Fibroblast of lung (primary cell): ENCODE results near the gene EVI5. TPM values are rescaled to one million over a fixed set of nuclear protein-coding genes. Genes with fewer than 3 reads are reported as not detected.
A peak's percentile ranks its signal among the peaks of the same experiment; 100 is the strongest.

ENCODE experiments used
- DNase-seq, 2 donors: peaks; one replicate each; pipeline versions ENCODE4 v3.0.0 to v3.0.0-alpha.2; 2010; ENCODE audit warnings: low read depth in 2 of 2
- H2AFZ ChIP-seq: 2 replicates; pipeline ENCODE4 v1.5.1; 2012; ENCODE audit warnings: low read length, control low read depth, inconsistent platforms
- H3K27ac ChIP-seq: 2 replicates; pipeline ENCODE4 v1.5.1; 2011; ENCODE audit warnings: low read length, control low read depth; ENCODE audit not compliant: insufficient read depth
- H3K27me3 ChIP-seq: 2 replicates; pipeline ENCODE4 v1.5.1; 2011; ENCODE audit warnings: mild to moderate bottlenecking, low read length; ENCODE audit not compliant: control insufficient read depth, insufficient read depth
- H3K36me3 ChIP-seq: 2 replicates; pipeline ENCODE4 v1.5.1; 2011; ENCODE audit warnings: low read length; ENCODE audit not compliant: control insufficient read depth, insufficient read depth
- H3K4me1 ChIP-seq: 2 replicates; pipeline ENCODE4 v1.5.1; 2011; ENCODE audit warnings: low read length; ENCODE audit not compliant: control insufficient read depth, insufficient read depth; ENCODE audit errors: extremely low read depth
- H3K4me2 ChIP-seq: 2 replicates; pipeline ENCODE4 v1.5.1; 2011; ENCODE audit warnings: low read length, control low read depth; ENCODE audit not compliant: insufficient read depth; ENCODE audit errors: extremely low read depth
- H3K4me3 ChIP-seq, 4 experiments: fragments of 200-600 bp in 1 of 4; sonication (generic) in 1 of 4; replicated peaks in 1 of 4; 2 replicates each; pipeline ENCODE4 v1.5.1; 2011 to 2016; ENCODE audit warnings: low read length in 4 of 4, low read depth in 3 of 4, mild to moderate bottlenecking in 3 of 4, control low read depth in 2 of 4, inconsistent platforms in 1 of 4, mixed read lengths in 1 of 4; ENCODE audit not compliant: insufficient read depth in 1 of 4; ENCODE audit errors: control extremely low read depth in 1 of 4
- H3K79me2 ChIP-seq: 2 replicates; pipeline ENCODE4 v1.5.1; 2012; ENCODE audit warnings: mild to moderate bottlenecking, low read length, inconsistent platforms; ENCODE audit not compliant: control insufficient read depth, insufficient read depth
- H3K9ac ChIP-seq: 2 replicates; pipeline ENCODE4 v1.5.1; 2011; ENCODE audit warnings: mild to moderate bottlenecking, low read length, control low read depth; ENCODE audit not compliant: insufficient read depth
- H3K9me3 ChIP-seq: 2 replicates; pipeline ENCODE4 v1.5.1; 2012; ENCODE audit warnings: low read depth, low read length; ENCODE audit not compliant: control insufficient read depth, insufficient read depth
- H4K20me1 ChIP-seq: 2 replicates; pipeline ENCODE4 v1.5.1; 2011; ENCODE audit warnings: low read length; ENCODE audit not compliant: control insufficient read depth, insufficient read depth; ENCODE audit errors: extremely low read depth
- EZH2 ChIP-seq: IDR thresholded peaks from 2 replicates; pipeline ENCODE4 v1.5.1; 2012; ENCODE audit warnings: low read length, control low read depth, mild to moderate bottlenecking; ENCODE audit errors: missing control alignments
- polyA plus RNA-seq, 2 donors: library from polyadenylated mRNA; depleted of rRNA in 1 of 2; stranded (reverse) in 1 of 2; unstranded in 1 of 2; fragments of >200 nt; gene quantifications; 2 replicates each; pipeline ENCODE4 v1.2.1, GENCODE V29; 2011 to 2012; ENCODE audit warnings: missing spikeins in 1 of 2
- total RNA-seq: library from RNA; depleted of rRNA; stranded (reverse); fragments of >200 nt; gene quantifications from 2 replicates; pipeline ENCODE4 v1.2.1, GENCODE V29; 2014
- TF ChIP-seq, protein P1 (sequence below), 2 donors: IDR thresholded peaks in 1 of 2; conservative IDR thresholded peaks in 1 of 2; 1 replicate in 1 of 2; 2 replicates in 1 of 2; pipeline ENCODE4 v1.5.1; 2011 to 2012; ENCODE audit warnings: low read length in 2 of 2, control low read depth in 1 of 2, inconsistent platforms in 1 of 2, low read depth in 1 of 2, mild to moderate bottlenecking in 1 of 2

Gene EVI5
- total and polyA plus RNA-seq, 2 donors (not counting 1 experiment from before 2014, with no cell fraction given): 32.5 to 48.1 TPM

- no peaks in the 10 kb centered on the region for H4K20me1 ChIP-seq
- no peaks in the 10 kb centered on the region for H3K9me3 ChIP-seq
- H3K4me2 ChIP-seq: no peak overlapping the region
- H3K4me1 ChIP-seq: no peaks in the 10 kb centered on the region
- no peaks in the 10 kb centered on the region for H3K79me2 ChIP-seq
- no peak for DNase-seq
- no peak for TF ChIP-seq EZH2
- TF ChIP-seq, protein P1, sequence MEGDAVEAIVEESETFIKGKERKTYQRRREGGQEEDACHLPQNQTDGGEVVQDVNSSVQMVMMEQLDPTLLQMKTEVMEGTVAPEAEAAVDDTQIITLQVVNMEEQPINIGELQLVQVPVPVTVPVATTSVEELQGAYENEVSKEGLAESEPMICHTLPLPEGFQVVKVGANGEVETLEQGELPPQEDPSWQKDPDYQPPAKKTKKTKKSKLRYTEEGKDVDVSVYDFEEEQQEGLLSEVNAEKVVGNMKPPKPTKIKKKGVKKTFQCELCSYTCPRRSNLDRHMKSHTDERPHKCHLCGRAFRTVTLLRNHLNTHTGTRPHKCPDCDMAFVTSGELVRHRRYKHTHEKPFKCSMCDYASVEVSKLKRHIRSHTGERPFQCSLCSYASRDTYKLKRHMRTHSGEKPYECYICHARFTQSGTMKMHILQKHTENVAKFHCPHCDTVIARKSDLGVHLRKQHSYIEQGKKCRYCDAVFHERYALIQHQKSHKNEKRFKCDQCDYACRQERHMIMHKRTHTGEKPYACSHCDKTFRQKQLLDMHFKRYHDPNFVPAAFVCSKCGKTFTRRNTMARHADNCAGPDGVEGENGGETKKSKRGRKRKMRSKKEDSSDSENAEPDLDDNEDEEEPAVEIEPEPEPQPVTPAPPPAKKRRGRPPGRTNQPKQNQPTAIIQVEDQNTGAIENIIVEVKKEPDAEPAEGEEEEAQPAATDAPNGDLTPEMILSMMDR (conservative IDR thresholded peaks at IDR 0.05 in 1 of 2, IDR thresholded peaks at IDR 0.05 in 1 of 2; ENCODE audit: low read depth in 1 of 2, low read length in 2 of 2): no peak
- H3K27me3 ChIP-seq: no peaks in the 10 kb centered on the region
- H3K36me3 ChIP-seq: no peaks in the 10 kb centered on the region
- H3K9ac ChIP-seq: no peak overlapping the region
- H3K27ac ChIP-seq: no peak overlapping the region
- no peak overlapping the region for H3K4me3 ChIP-seq
- H2AFZ ChIP-seq: no peak overlapping the region
These were observed 265.9 kb downstream of the EVI5 start for GRCh38 chr1:92519043-92519442.

DNA sequence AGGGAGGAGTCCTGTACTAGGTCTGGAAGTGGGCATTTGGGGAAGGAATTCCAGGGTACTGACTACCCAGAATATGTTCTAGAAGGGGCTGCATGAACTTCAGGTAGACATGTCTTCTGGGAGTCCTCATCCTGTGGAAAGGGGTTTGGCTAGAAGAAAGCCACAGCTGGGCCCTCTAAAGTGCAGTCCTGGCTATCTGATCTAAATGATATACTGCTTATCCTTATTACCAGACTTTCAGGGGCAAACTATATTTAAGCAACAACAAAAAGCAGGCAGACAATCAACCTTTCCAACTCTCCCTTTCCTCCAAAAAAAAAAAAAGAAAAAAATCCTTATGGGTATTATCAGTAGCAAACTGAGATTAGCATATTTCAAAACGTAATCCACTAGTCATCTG, 268.3 kb downstream of the EVI5 start:
- H3K4me2 ChIP-seq: no peak overlapping the region
- no peak overlapping the region for H2AFZ ChIP-seq
- no peak overlapping the region for H3K27ac ChIP-seq
- TF ChIP-seq, protein P1 (conservative IDR thresholded peaks at IDR 0.05 in 1 of 2, IDR thresholded peaks at IDR 0.05 in 1 of 2; ENCODE audit: low read depth in 1 of 2, low read length in 2 of 2): no peak
- no peak for TF ChIP-seq EZH2
- H3K4me1 ChIP-seq: no peaks in the 10 kb centered on the region
- H3K9me3 ChIP-seq: no peaks in the 10 kb centered on the region
- H4K20me1 ChIP-seq: no peaks in the 10 kb centered on the region
- no peaks in the 10 kb centered on the region for H3K79me2 ChIP-seq
- no peaks in the 10 kb centered on the region for H3K27me3 ChIP-seq
- no peak overlapping the region for H3K4me3 ChIP-seq
- H3K9ac ChIP-seq: no peak overlapping the region
- no peaks in the 10 kb centered on the region for H3K36me3 ChIP-seq
- DNase-seq: no peak

DNA sequence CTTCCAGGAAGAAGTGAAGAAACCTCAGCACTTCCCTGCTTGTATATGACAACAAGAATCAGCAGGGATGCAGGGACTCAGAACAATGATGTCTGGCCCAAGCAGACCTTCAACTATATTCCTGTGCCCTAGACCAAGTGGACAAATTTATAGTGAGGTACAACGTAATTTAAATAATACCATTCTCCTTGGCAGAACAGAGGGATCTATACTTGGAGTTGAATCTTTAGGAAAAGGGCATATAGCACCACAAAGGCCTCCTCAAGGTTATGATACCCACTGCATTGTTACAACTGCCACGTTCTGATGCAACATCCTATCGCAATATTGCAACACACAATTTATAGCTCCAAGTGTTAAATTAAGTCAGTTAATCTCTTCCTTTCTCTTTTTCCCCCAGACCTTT, 269.1 kb downstream of the EVI5 start:
- H2AFZ ChIP-seq: no peak overlapping the region

More for the DNA sequence above, 269.1 kb downstream of the EVI5 start:
- no peaks in the 10 kb centered on the region for H3K79me2 ChIP-seq
- no peaks in the 10 kb centered on the region for H3K36me3 ChIP-seq
- H3K4me2 ChIP-seq: no peak overlapping the region
- H4K20me1 ChIP-seq: no peaks in the 10 kb centered on the region
- no peak overlapping the region for H3K4me3 ChIP-seq
- H3K4me1 ChIP-seq: no peaks in the 10 kb centered on the region
- H3K27me3 ChIP-seq: no peaks in the 10 kb centered on the region
- H3K27ac ChIP-seq: no peak overlapping the region
- H3K9ac ChIP-seq: no peak overlapping the region
- DNase-seq: peak in 1 of 2 donors; percentile 33
- H3K9me3 ChIP-seq: no peaks in the 10 kb centered on the region
- TF ChIP-seq, protein P1 (conservative IDR thresholded peaks at IDR 0.05 in 1 of 2, IDR thresholded peaks at IDR 0.05 in 1 of 2; ENCODE audit: low read depth in 1 of 2, low read length in 2 of 2): no peak
- TF ChIP-seq EZH2: no peak
